ENCODE measurements around the gene SLC18A3. TPM values are rescaled to one million over a fixed set of nuclear protein-coding genes. Genes with fewer than 3 reads are reported as not detected.

The SLC18A3 gene
- total RNA-seq, 1 experiment from 2014 or later, result not detected

DNA sequence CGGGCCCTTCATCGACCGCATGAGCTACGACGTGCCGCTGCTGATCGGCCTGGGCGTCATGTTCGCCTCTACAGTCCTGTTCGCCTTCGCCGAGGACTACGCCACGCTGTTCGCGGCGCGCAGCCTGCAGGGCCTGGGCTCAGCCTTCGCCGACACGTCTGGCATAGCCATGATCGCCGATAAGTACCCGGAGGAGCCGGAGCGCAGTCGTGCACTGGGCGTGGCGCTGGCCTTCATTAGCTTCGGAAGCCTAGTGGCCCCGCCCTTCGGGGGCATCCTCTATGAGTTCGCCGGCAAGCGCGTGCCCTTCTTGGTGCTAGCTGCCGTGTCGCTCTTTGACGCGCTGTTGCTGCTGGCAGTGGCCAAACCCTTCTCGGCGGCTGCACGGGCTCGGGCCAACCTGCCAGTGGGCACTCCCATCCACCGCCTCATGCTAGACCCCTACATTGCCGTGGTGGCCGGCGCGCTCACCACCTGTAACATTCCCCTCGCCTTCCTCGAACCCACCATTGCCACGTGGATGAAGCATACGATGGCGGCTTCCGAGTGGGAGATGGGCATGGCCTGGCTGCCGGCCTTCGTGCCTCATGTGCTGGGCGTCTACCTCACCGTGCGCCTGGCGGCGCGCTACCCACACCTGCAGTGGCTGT is 1.2 kb downstream of the SLC18A3 start:
- DNase-seq (ENCODE audit: low read depth), result no peak

DNA sequence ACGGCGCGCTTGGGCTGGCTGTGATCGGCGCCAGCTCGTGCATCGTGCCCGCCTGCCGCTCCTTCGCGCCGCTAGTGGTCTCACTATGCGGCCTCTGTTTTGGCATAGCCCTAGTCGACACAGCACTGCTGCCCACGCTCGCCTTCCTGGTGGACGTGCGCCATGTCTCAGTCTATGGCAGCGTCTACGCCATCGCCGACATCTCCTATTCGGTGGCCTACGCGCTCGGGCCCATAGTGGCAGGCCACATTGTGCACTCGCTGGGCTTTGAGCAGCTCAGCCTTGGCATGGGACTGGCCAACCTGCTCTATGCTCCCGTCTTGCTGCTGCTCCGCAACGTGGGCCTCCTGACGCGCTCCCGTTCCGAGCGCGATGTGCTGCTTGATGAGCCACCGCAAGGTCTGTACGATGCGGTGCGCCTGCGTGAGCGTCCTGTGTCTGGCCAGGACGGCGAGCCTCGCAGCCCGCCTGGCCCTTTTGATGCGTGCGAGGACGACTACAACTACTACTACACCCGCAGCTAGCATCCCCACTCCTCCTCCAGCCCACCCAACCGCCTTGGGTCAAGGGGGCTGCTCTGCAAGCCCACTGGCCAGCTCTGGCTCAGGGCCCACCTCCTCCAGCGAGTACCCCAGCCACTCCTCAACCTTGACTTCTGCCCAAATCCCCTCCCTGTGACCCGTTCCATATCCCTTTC is 1.9 kb downstream of the SLC18A3 start:
- no peak for DNase-seq (ENCODE audit: low read depth)

DNA sequence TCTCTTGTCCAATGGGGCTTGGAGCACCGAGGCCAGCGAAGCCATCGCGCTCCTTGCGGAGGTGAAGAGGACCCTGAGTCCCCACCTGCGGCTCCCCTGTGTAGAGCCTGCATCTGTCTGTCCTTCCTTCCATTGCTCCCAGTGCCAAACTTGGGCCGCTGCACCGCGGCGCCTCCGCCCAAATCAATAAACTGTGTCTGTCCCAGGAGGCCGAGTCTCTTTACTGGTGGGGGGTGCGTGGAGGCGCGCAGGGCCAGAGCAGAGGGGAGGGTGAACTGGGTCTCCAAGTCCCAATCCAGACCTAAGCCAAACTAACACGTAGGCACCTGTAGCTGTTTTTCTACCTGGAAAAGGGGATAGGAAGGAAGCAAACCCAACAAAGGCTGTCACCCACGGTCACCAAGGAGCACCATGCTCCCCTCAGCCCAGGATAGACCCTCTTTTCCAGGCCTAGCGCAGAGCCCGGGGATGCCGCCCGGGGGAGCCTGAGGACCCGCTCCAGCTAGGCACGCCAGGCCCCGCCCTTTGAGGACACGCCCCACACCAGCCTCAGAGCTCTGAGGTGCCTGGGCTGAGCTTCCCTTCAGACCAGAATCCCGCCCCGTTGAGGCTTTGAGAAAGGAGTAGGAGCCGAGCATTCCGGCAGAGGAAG is 2.5 kb downstream of the SLC18A3 start:
- no peak for DNase-seq (ENCODE audit: low read depth)

DNA sequence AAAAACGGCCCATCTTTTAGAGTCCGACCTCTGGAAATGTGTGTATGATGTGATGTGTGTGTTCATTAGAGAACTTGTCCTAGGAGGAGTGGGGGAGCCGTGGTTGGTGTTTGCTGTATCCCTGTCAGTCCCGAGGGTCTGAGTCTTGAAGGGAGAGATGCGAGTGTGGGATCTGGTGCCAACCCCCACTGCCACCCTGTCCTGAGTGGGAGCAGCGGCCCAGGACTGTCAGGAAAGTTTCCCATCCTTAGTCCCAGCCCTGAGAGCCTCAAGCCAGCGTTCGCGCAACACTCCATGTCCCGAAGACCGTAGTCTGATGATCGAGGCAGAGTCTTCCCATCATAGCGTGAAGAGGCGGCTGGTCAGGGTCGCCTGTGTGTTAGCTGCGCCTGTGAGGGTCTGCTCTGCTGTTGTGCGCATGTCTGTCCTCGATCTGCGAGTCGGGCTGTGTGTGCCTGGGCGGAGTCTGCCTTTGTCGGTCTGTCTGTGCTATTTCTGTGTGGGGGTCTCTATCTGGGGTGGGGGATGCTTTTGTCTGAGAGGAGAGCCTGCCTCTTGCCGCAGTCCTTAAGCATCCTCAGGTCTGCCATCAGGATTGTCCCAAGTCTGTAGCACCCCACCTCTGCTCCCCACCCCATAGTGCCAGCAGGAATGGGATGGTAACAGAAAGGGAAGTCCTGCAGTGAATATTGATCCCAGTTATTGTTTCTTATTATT is 3.2 kb downstream of the SLC18A3 start:
- no peak for DNase-seq (ENCODE audit: low read depth)

DNA sequence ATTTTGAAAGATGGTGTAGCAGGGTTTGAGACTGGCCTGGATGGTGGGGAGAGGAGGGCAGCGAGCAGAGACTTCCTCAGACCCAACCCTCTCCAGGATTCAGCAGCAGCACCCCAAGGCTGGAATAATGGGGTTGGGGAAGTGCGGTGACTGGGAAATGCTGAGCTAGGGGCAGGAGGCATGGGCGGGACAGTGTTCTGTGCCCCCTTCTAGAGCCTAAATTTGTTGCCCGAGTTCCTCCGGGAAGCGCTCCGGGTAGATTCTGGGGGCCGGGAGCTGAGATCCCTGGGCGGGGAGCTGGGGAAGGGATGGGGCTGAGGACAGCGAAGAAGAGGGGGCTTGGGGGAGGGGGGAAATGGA is 3.8 kb downstream of the SLC18A3 start, which contains the start of gene CHAT:
Gene CHAT (plus strand): TSS at position 156 of the 360 bp plus-strand sequence. CDS start 153 bp downstream, at position 309.
- DNase-seq (ENCODE audit: low read depth), result no peak

DNA sequence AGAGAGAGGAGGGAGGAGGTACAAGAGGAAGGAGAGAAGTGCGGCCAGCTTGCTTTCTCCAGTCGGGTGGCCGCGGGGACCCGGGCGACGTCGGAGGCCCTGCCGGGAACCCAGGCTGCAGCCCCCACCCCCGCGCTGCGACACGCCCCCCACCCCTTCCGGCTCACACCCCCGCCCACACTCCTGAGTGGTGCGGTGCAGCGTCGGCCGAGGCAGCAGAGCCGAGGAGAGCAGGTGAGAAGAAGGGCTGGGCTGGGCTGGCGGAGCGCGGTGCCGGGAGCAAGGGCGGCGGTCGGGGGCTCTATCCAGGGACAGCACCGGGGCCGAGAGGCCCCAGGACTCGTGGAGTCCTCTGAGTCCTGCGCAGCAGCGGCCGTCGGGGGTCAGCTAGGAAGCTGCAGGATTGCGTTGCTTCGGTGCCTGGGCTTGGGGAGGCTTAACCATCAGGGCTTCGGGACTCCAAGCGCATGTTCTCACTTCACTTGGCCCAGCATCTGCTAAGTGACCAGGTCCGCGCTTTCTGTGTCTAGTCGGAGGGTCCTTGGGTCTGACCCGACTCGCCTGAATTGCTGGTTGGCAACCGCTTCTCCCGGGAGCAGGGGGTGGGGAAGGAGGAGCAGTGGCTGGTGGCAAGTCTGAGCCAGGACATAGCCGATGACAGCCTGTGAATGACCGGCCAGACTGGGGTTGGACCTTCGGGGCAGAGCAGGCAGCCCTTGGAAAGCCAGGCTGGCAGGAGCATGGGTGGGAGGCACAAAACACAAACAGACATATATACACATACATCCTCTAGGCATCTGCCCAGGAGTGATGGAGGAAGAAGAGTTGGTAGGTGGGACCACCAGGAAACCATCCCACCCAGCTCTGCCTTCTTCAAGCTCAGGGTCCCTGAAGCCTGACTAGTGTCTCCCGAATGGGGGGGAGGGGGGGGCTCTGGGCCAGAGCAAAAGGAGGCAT is 4.4 kb downstream of the SLC18A3 start:
- no peak for DNase-seq (ENCODE audit: low read depth)

DNA sequence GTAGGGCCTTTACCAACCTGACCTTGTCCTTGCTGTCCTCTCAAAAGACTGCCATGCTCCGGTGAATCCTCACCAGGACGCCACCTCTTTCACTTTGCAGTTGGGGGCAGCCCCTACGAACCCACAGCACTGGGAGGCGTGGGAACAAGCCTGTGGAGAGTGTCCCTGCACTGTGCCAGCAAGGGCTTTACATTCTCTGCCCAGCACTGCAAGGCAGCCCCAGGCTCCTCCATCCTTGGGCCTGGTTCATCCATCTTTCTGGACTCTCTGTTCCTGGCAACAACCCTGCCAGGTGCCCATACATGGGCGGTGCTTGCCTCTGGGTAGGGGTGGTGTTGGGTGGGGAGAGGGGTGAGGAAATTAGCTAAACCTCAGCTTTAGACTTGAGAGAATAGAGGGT is 5.1 kb downstream of the SLC18A3 start:
- no peak for DNase-seq (ENCODE audit: low read depth)

DNA sequence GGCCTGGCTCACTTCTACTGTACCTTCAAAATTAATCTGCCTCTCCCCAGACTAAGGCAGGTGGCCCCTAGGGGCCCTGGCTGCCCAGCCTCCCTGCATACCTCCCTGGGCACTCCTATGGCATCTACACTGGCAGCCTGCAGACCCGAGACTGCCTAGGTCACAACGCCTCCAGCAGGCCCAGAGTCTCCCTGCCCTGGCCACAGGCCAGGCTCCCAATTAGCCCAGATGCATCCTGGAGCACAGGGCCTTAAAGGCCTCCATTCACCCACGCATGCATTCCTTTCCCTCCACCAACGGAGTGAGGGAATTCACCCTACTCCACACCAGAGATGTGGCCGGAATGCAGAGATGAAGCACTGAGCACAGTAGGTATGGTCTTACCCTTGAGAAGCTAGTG is 5.6 kb downstream of the SLC18A3 start:
- no peak for DNase-seq (ENCODE audit: low read depth)

DNA sequence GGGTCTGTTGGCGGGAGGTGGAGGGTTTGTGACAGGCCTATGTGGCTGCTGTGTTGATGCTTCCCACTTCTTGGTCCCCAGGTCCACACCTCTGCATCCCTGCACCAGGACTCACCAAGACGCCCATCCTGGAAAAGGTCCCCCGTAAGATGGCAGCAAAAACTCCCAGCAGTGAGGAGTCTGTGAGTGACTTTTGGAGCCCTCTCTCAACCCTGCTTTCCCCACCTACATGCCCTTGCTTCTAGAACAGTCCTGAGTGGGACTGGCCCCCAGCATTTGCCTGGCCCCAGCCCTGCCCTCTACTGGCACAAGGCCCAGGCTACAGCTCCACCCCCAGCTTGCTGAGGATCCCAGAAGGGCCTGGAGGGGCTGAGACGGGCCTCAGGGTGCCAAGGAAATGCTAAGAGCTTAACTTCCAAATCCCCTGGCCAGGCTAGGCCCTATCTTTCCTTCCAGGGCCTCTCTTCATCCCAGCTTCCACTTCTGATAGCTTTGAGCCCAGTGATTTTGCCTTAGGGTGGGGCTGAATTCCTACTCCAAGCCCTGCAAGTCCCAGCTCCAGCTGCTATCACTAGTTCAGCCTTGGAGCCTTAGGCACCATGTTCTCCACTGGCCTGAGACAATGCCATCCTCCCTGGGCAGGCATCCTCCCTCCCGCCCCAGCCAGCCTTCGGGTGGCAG is 6.5 kb downstream of the SLC18A3 start:
- DNase-seq (ENCODE audit: low read depth), result no peak

DNA sequence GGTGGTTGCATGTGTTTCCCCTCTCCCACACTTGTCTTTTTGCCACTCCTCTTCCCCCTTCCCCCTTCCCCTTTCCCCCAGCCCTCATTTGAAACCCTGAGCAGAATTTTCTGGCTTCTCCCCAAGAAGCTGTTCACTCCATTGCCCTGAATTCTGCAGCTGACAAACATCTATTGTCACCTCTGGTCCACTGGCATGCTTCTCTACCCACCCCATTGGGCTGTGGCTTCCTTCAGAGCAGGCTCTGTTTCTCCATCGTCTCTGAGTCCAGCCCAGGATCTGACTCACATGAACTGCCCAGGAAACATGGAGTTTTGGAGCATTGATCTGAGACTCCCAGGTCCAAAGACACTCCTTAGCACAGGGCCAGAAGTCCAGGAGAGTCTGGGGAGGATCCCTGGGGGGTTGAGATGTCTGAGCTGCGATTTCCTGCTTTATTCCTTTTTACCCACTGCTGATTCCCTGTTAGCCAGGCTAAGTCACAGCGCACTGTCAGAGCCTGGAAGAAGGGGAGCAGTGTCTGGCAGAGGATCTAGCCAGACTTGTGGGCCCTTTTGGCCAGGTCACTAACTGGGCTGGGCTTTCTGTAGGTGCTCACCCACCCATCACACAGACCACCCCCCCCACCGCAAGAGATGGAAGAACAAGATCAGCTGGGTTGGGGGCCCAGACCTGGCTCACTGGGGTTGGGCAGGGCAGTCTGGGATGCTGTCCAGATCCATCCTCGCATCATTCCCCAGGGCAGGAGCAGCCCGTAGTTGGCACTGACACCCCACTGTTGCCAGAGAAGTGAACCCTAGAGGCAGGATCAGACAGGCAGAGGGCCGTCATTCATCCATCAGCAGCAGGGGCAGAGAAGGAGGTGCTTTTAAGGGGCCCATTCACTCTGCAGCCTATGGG is 7.3 kb downstream of the SLC18A3 start:
- DNase-seq (ENCODE audit: low read depth), result no peak

DNA sequence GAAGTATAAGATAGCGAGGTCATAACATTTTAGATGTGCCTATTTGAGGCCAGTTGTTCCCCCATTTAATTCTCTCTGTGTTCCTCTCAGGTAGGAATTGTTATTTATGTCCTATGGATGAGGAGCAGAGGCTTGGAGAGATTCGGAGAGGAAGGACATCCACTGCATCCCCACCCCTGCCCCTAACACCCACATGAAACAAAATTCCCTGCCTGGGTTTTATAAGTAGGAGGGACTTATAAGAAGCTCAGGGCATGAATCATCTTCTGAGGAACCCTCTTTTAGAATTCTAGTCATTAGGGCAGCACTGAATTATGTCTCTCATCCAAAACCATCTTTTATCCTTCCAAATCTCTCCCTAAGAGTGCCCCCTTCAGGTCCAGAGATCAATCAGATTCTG is 8.7 kb downstream of the SLC18A3 start:
- DNase-seq (ENCODE audit: low read depth), result no peak

DNA sequence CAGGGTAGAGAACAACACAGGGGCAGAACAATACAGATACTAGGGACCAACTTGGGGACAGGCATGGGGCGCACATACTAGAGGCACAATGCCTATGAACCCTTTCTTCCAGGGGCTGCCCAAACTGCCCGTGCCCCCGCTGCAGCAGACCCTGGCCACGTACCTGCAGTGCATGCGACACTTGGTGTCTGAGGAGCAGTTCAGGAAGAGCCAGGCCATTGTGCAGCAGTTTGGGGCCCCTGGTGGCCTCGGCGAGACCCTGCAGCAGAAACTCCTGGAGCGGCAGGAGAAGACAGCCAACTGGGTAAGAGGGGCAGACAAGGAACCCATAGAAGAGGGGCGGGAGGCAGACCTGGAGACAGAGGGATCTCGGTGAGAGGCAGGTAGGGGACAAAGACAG is 9.5 kb downstream of the SLC18A3 start:
- no peak for DNase-seq (ENCODE audit: low read depth)

DNA sequence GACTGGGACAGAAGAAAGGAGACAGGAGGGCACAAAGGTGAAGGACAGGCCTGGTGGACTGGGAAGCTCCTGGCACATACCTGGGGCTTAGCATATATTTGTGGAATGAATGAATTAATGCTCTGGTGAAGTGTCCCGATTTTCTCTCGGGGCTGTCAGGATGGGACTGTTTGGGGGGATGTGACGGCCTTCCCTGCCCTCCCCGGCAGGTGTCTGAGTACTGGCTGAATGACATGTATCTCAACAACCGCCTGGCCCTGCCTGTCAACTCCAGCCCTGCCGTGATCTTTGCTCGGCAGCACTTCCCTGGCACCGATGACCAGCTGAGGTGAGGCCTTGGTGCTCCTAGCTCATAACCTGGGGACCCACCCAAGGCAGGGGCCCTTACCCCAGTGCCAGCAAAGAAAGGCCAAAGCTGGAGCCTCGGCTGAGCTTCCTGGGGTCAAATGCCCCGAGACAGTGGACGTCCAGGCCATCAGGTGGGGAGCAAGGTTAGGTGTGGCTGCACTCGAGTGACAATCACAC is 10.2 kb downstream of the SLC18A3 start:
- no peak for DNase-seq (ENCODE audit: low read depth)

DNA sequence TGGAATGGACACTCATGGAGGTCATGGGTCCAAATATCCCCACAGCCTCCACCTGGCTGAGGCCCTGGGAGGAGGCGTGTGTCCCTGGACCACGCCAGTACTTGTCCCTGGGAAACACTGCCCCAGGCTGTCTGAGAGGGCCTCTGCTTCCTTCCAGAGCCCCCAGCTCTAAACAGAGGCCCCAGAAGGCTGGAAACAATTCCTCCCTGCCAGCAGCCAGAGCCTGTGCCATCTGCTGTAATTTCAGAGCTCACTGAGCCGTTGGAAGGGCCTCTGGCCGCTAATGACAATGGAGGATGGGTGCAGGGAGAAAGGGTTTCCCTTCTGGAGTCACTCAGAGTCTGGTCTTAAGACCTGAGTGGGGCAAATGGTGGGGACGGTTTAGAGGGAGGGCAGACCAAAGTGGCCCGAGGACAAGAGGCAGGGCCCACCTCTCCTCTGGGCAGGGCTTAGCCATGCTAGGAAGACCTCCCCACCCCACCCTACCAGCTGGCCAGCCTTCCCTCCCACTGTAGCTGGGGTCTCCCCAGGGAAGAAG is 10.8 kb downstream of the SLC18A3 start:
- no peak for DNase-seq (ENCODE audit: low read depth)

DNA sequence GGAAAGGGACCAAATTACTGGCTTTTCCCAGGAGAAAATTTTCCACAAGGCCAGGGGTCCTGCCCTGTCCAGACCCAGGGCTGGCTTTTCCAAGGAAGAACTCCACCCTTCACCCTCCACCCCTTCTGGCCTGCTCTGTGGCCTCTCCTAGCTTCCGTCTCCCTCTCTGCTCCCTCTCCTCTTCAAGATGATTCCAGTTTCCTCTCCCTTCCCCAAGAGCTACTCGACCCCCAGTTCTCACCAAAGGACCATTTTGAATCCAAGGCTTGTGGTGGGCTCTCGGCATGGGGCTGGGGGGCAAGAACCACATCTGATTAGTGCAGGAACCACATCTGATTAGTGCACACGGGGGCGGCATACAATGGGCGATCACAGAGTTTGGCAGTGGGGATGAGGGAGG is 11.5 kb downstream of the SLC18A3 start:
- DNase-seq (ENCODE audit: low read depth), result no peak

DNA sequence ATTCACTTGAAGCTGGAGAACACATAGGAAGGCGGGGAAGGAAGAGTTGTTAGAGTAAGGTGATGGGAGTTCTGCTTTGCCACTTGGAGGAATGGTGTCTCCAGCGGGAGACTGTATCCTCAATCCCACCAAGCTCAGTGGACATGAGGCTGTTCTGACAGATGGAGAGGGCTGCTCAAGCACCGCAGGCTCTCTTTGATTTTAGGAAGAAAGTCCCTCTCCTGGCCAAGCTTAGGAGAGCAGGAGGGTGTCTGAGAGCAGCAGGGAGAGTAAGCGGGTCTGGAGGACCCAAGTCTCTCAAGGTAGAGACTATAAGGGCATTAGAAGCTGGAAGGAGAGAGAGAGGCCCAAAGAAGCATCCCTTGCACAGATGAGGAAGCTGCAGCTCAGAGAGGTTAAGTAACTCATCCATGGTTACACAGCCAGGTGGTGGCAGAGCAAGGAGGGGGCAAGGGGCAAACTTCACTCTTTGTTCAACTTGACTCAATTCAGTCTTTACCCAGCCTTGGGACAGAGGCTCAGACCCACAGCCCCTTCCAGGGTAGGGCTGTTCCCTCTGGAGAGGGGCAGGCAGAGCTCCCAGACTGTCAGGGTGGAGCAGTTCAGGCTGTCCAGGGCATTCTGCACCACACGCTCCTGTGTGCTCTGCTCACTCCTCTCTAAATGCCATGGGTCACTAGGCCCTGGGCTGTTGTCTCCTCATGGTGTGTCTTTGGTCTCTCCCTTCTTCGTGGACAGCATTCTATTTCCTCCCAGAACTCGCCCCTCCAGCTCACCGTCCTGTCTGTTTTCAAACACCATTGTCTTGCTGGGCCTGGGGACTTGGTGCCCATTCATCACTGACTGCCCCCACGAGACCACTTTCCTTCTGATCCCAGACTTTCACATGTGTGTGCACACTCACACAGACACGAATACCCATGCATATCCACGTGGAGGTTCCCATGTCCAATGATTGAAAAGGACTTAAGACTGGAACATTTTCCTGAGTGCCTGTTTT is 12.6 kb downstream of the SLC18A3 start:
- no peak for DNase-seq (ENCODE audit: low read depth)

DNA sequence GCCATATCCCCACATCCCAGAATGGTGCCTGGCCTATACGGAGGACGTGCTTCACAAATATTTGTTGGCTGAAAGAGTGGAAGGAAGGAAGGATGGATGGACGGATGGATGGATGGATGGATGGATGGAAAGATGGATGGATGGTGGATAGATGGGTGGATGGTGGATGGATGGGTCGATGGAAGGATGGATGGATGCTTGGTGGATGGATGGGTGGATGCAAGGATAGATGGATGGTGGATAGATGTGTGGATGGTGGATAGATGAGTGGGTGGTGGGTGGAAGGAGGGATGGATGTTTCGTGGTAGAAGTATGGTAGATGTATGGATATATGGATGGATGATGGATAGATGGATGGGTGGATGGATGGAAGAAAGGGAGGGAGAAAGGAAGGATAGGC is 14.5 kb downstream of the SLC18A3 start:
- DNase-seq (ENCODE audit: low read depth), result no peak

DNA sequence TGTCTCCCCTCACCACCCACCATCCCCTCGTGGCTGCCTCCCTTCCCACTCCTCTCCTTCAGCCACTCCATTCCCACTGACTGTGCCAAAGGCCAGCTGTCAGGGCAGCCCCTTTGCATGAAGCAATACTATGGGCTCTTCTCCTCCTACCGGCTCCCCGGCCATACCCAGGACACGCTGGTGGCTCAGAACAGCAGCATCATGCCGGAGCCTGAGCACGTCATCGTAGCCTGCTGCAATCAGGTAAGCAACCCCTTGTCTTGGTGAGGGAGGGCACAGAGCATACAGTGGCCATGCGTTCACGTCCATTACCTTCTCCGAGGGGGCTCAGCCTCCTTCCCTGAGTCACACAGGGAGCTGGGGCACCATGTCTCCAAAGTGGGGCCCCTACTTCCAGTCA is 15.3 kb downstream of the SLC18A3 start:
- no peak for DNase-seq (ENCODE audit: low read depth)
